Keratinocyte (primary cell): ENCODE measurements around the gene ZNF195.
"Not testable (repeated sequence)": the region's sequence is repeated elsewhere in the genome, so short reads cannot be mapped to it uniquely, and the experiment has no call there.

Source experiments
- EZH2 ChIP-seq: IDR thresholded peaks from one replicate; pipeline ENCODE4 v1.6.1; 2012; ENCODE audit warnings: inconsistent platforms, mild to moderate bottlenecking, low read length, moderate library complexity
- TF ChIP-seq, protein P1 (sequence below), 3 experiments: IDR thresholded peaks in 1 of 3; conservative IDR thresholded peaks in 1 of 3; optimal IDR thresholded peaks in 1 of 3; 2 replicates in 2 of 3; 3 replicates in 1 of 3; pipeline versions ENCODE3 to v1.5.1; 2011; ENCODE audit warnings: low read length in 3 of 3, mild to moderate bottlenecking in 3 of 3, moderate library complexity in 2 of 3, control low read depth in 1 of 3, inconsistent platforms in 1 of 3; ENCODE audit not compliant: insufficient read depth in 2 of 3; ENCODE audit errors: extremely low read depth in 1 of 3

DNA sequence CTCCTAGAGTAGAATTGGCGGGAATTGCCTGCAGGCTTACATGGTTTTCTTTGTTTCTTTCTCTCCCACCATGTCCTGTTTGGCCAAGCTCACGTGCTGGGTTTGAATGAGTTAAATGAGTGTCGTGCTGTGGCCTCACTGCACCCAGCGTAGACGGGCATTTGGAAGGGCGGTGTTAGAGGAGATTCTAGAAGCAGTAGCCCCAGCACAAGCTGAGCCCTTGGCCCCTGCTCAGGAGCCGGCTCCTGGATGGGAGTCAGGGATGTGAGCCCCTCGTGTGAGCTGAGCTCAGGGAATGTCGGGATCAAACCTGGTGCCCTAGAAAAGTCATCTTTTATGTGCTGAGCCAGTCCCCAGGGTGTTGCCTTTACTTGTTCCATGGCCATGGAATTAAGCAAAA is 28.0 kb upstream of the ZNF195 start:
- TF ChIP-seq, protein P1, sequence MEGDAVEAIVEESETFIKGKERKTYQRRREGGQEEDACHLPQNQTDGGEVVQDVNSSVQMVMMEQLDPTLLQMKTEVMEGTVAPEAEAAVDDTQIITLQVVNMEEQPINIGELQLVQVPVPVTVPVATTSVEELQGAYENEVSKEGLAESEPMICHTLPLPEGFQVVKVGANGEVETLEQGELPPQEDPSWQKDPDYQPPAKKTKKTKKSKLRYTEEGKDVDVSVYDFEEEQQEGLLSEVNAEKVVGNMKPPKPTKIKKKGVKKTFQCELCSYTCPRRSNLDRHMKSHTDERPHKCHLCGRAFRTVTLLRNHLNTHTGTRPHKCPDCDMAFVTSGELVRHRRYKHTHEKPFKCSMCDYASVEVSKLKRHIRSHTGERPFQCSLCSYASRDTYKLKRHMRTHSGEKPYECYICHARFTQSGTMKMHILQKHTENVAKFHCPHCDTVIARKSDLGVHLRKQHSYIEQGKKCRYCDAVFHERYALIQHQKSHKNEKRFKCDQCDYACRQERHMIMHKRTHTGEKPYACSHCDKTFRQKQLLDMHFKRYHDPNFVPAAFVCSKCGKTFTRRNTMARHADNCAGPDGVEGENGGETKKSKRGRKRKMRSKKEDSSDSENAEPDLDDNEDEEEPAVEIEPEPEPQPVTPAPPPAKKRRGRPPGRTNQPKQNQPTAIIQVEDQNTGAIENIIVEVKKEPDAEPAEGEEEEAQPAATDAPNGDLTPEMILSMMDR (optimal IDR thresholded peaks at IDR 0.05 in 1 of 3, IDR thresholded peaks at IDR 0.05 in 1 of 3, conservative IDR thresholded peaks at IDR 0.05 in 1 of 3; ENCODE audit: extremely low read depth in 1 of 3, insufficient read depth in 2 of 3, low read length in 3 of 3): not testable (repeated sequence)
- TF ChIP-seq EZH2: not testable (repeated sequence)
